ENCODE measurements around the gene SYNDIG1L.

- no peak for TF ChIP-seq POU5F1 (IDR thresholded peaks at IDR 0.05; ENCODE audit: low read depth, low read length)
- TF ChIP-seq EZH2 (IDR thresholded peaks at IDR 0.05; ENCODE audit: low read depth, low read length, severe bottlenecking): no peak
- TF ChIP-seq GABPA (IDR thresholded peaks at IDR 0.05; ENCODE audit: borderline replicate concordance, insufficient read depth, low read length): no peak
- no peak for TF ChIP-seq MAX (IDR thresholded peaks at IDR 0.05)
- no peak for TF ChIP-seq POLR2A (IDR thresholded peaks at IDR 0.05; ENCODE audit: control extremely low read depth in 1 of 2, low read depth in 2 of 2, low read length in 2 of 2)
- no peak for TF ChIP-seq CTCF (IDR thresholded peaks at IDR 0.05; ENCODE audit: control extremely low read depth in 1 of 3, insufficient read depth in 1 of 3, low read depth in 1 of 3, low read length in 3 of 3)
- TF ChIP-seq RXRA (IDR thresholded peaks at IDR 0.05; ENCODE audit: insufficient read depth, low read depth, low read length): no peak
- no peak for TF ChIP-seq POLR2AphosphoS5 (IDR thresholded peaks at IDR 0.05; ENCODE audit: low read depth, low read length)
Observed at GRCh38 chr14:74368441-74368840, 57.6 kb downstream of the SYNDIG1L start.

Data from H1 (cell line).